ENCODE data around the gene MKI67. TPM values are rescaled to one million over a fixed set of nuclear protein-coding genes. Genes with fewer than 3 reads are reported as not detected.

Gene MKI67
- total RNA-seq, 1 donor from 2014 or later = 10.6 TPM

- DNase-seq (ENCODE audit: low spot score) = no peak
These were observed 60.2 kb downstream of the MKI67 start for GRCh38 chr10:128065881-128066534.

GRCh38 chr10:128064970-128065580 lies 61.1 kb downstream of the MKI67 start:
- DNase-seq (ENCODE audit: low spot score) = no peak

GRCh38 chr10:128064108-128064969 lies 61.9 kb downstream of the MKI67 start:
- DNase-seq (ENCODE audit: low spot score) = peak; percentile 57

GRCh38 chr10:128063736-128064107 lies 62.5 kb downstream of the MKI67 start:
- DNase-seq (ENCODE audit: low spot score) = no peak

- DNase-seq (ENCODE audit: low spot score) = peak; percentile 38
These were observed 63.2 kb downstream of the MKI67 start for GRCh38 chr10:128062881-128063563.

GRCh38 chr10:128062331-128062880 lies 63.8 kb downstream of the MKI67 start:
- DNase-seq (ENCODE audit: low spot score) = no peak

- no peak for DNase-seq (ENCODE audit: low spot score)
These were observed 64.6 kb downstream of the MKI67 start for GRCh38 chr10:128061306-128062300.

GRCh38 chr10:128060341-128061250 lies 65.6 kb downstream of the MKI67 start:
- no peak for DNase-seq (ENCODE audit: low spot score)

- DNase-seq (ENCODE audit: low spot score) = no peak
These were observed 66.3 kb downstream of the MKI67 start for GRCh38 chr10:128059982-128060293.

GRCh38 chr10:128059266-128059981 lies 66.8 kb downstream of the MKI67 start:
- no peak for DNase-seq (ENCODE audit: low spot score)

- DNase-seq (ENCODE audit: low spot score) = no peak
These were observed 67.5 kb downstream of the MKI67 start for GRCh38 chr10:128058750-128059134.

GRCh38 chr10:128058106-128058749 lies 68.0 kb downstream of the MKI67 start:
- DNase-seq (ENCODE audit: low spot score) = no peak

GRCh38 chr10:128056303-128057050 lies 69.7 kb downstream of the MKI67 start:
- no peak for DNase-seq (ENCODE audit: low spot score)

- no peak for DNase-seq (ENCODE audit: low spot score)
These were observed 71.0 kb downstream of the MKI67 start for GRCh38 chr10:128055061-128055868.

- DNase-seq (ENCODE audit: low spot score) = no peak
These were observed 71.9 kb downstream of the MKI67 start for GRCh38 chr10:128054163-128054970.

GRCh38 chr10:128053356-128053755 lies 72.9 kb downstream of the MKI67 start:
- DNase-seq (ENCODE audit: low spot score) = no peak
